Natural killer cell (primary cell): ENCODE data around the gene ATP6V1E1. TPM values are rescaled to one million over a fixed set of nuclear protein-coding genes. Genes with fewer than 3 reads are reported as not detected.

Experiments
- ATAC-seq, 3 donors: fragments of 150-1000 bp in 2 of 3; fragments of 200-7000 bp in 1 of 3; cut with Tn5 transposase; 1 replicate in 1 of 3; 2 replicates in 2 of 3; pipeline ENCODE4 v1.10.0; 2021; ENCODE audit warnings: mild to moderate bottlenecking in 2 of 3, moderate library complexity in 2 of 3
- DNase-seq, 2 donors: peaks; one replicate each; pipeline versions ENCODE4 v3.0.0 to v3.0.0-alpha.2; 2013 to 2021; ENCODE audit warnings: mixed read lengths in 1 of 2
- H3K27ac ChIP-seq: one replicate; pipeline ENCODE4 v1.5.1; 2013; ENCODE audit warnings: mild to moderate bottlenecking, low read length
- H3K27me3 ChIP-seq: one replicate; pipeline ENCODE4 v1.6.1; 2013; ENCODE audit warnings: low read length; ENCODE audit not compliant: control insufficient read depth, insufficient read depth
- H3K36me3 ChIP-seq: one replicate; pipeline ENCODE4 v1.6.1; 2013; ENCODE audit warnings: low read length; ENCODE audit not compliant: control insufficient read depth, insufficient read depth
- H3K4me1 ChIP-seq: one replicate; pipeline ENCODE4 v1.6.1; 2013; ENCODE audit warnings: low read length; ENCODE audit not compliant: control insufficient read depth, insufficient read depth
- H3K4me3 ChIP-seq: one replicate; pipeline ENCODE4 v1.5.1; 2013; ENCODE audit warnings: low read length
- H3K9me3 ChIP-seq: one replicate; pipeline ENCODE4 v1.6.1; 2013; ENCODE audit warnings: low read length; ENCODE audit not compliant: control insufficient read depth, insufficient read depth
- H3K27ac Mint-ChIP-seq, 2 donors: one replicate each; pipeline ENCODE4 v1.8.0; 2022; ENCODE audit warnings: mild to moderate bottlenecking in 2 of 2, mixed read lengths in 2 of 2, moderate library complexity in 1 of 2
- H3K27me3 Mint-ChIP-seq, 2 donors: one replicate each; pipeline ENCODE4 v1.8.0; 2022; ENCODE audit warnings: low read depth in 2 of 2, mixed read lengths in 2 of 2
- H3K36me3 Mint-ChIP-seq: one replicate; pipeline ENCODE4 v1.8.0; 2022; ENCODE audit warnings: mixed read lengths
- H3K4me1 Mint-ChIP-seq, 2 donors: one replicate each; pipeline ENCODE4 v1.8.0; 2022; ENCODE audit warnings: mixed read lengths in 2 of 2
- H3K4me3 Mint-ChIP-seq: one replicate; pipeline ENCODE4 v1.8.0; 2022; ENCODE audit warnings: mild to moderate bottlenecking, moderate library complexity, mixed read lengths
- H3K9me3 Mint-ChIP-seq, 2 donors: one replicate each; pipeline ENCODE4 v1.8.0; 2022; ENCODE audit warnings: mixed read lengths in 2 of 2
- CTCF ChIP-seq: fragments of 200-600 bp; IDR thresholded peaks from one replicate; pipeline ENCODE4 v1.8.0; 2022; ENCODE audit warnings: antibody characterized with exemption
- WGBS: methylation state at CpG from one replicate; pipeline ENCODE4 v1.1.7; 2013; ENCODE audit warnings: missing lambda C conversion rate; ENCODE audit not compliant: insufficient coverage; 5-methylcytosine and 5-hydroxymethylcytosine counted together
- intact Hi-C: fragments of 100-400 bp; cut with micrococcal nuclease; formaldehyde crosslinking; loops from one replicate; pipeline ENCODE4 v1.14.2; 2022
- total RNA-seq, 4 donors: library from RNA; stranded (reverse); fragments of 120-200 nt in 1 of 4; gene quantifications; one replicate each; pipeline versions ENCODE4 v1.2.3 to v1.2.4, GENCODE V29; 2013 to 2022

Gene ATP6V1E1
- total RNA-seq, 3 donors from 2014 or later (not counting 1 experiment from before 2014, with no cell fraction given) = 75.8 to 79.8 (median 76.4) TPM

- Mint-ChIP-seq H3K27ac (no peak overlapping the region), H3K36me3 (no peaks in the 10 kb centered on the region), H3K4me3 (no peak overlapping the region), H3K27me3 (no peaks in the 10 kb centered on the region), H3K9me3 (no peaks in the 10 kb centered on the region), H3K4me1 (peaks cover 6 to 11% of the 10 kb centered on the region in 2 donors)
- Histone ChIP-seq H3K27ac (no peak overlapping the region), H3K4me3 (no peak overlapping the region), H3K4me1 (no peaks in the 10 kb centered on the region), H3K9me3 (no peaks in the 10 kb centered on the region), H3K27me3 (no peaks in the 10 kb centered on the region), H3K36me3 (peaks cover 18% of the 10 kb centered on the region)
- DNase-seq (no peak), ATAC-seq (no peak)
- TF ChIP-seq CTCF = no peak
- intact Hi-C loops = no loop called here
- WGBS = 97% methylated on average over 6 of the region's 6 CpGs
These were observed 36.0 kb upstream of the ATP6V1E1 start for GRCh38 chr22:17664414-17665055.

- TF ChIP-seq CTCF = no peak
- no peaks in the 10 kb centered on the region for H3K27me3 Mint-ChIP-seq
- DNase-seq (no peak), ATAC-seq (no peak)
- H3K36me3 Mint-ChIP-seq = no peaks in the 10 kb centered on the region
- no peak overlapping the region for H3K4me3 Mint-ChIP-seq
- 99% methylated on average over 10 of the region's 10 CpGs for WGBS
- no peaks in the 10 kb centered on the region for H3K4me1 ChIP-seq
- H3K36me3 ChIP-seq = peaks cover 15% of the 10 kb centered on the region
- H3K4me3 ChIP-seq = no peak overlapping the region
- no peaks in the 10 kb centered on the region for H3K9me3 Mint-ChIP-seq
- intact Hi-C loops = no loop called here
- no peaks in the 10 kb centered on the region for H3K4me1 Mint-ChIP-seq
- no peaks in the 10 kb centered on the region for H3K27me3 ChIP-seq
- H3K27ac Mint-ChIP-seq = no peak overlapping the region
- no peak overlapping the region for H3K27ac ChIP-seq
- no peaks in the 10 kb centered on the region for H3K9me3 ChIP-seq
These were observed 28.4 kb upstream of the ATP6V1E1 start for GRCh38 chr22:17656870-17657395.

- H3K27me3 Mint-ChIP-seq = no peaks in the 10 kb centered on the region
- no peaks in the 10 kb centered on the region for H3K4me1 Mint-ChIP-seq
- peaks cover 11% of the 10 kb centered on the region for H3K36me3 ChIP-seq
- H3K4me1 ChIP-seq = no peaks in the 10 kb centered on the region
- H3K4me3 Mint-ChIP-seq = no peak overlapping the region
- H3K9me3 ChIP-seq = no peaks in the 10 kb centered on the region
- DNase-seq = no peak
- no peak overlapping the region for H3K4me3 ChIP-seq
- H3K36me3 Mint-ChIP-seq = no peaks in the 10 kb centered on the region
- H3K27me3 ChIP-seq = no peaks in the 10 kb centered on the region
- H3K9me3 Mint-ChIP-seq = no peaks in the 10 kb centered on the region
- intact Hi-C loops = no loop called here
- 82% methylated on average over 3 of the region's 3 CpGs for WGBS
- TF ChIP-seq CTCF = no peak
- ATAC-seq = no peak
- H3K27ac Mint-ChIP-seq = no peak overlapping the region
- H3K27ac ChIP-seq = no peak overlapping the region
These were observed 26.7 kb upstream of the ATP6V1E1 start for GRCh38 chr22:17655289-17655688.

GRCh38 chr22:17648569-17648968 lies 20.0 kb upstream of the ATP6V1E1 start:
- ATAC-seq = no peak

More at GRCh38 chr22:17648569-17648968, 20.0 kb upstream of the ATP6V1E1 start:
- Mint-ChIP-seq H3K27me3 (no peaks in the 10 kb centered on the region), H3K27ac (no peak overlapping the region), H3K4me1 (peaks cover 0 to 6% of the 10 kb centered on the region in 2 donors), H3K4me3 (no peak overlapping the region), H3K36me3 (no peaks in the 10 kb centered on the region), H3K9me3 (no peaks in the 10 kb centered on the region)
- Histone ChIP-seq H3K9me3 (no peaks in the 10 kb centered on the region), H3K27me3 (no peaks in the 10 kb centered on the region), H3K4me3 (no peak overlapping the region), H3K27ac (no peak overlapping the region), H3K36me3 (no peaks in the 10 kb centered on the region), H3K4me1 (no peaks in the 10 kb centered on the region)
- TF ChIP-seq CTCF = no peak
- DNase-seq = no peak
- intact Hi-C loops = no loop called here
- no CpG with 5 or more reads among the region's 1 CpG for WGBS
